Measurements from ENCODE around the gene HTT-AS.

Gene HTT-AS

DNA sequence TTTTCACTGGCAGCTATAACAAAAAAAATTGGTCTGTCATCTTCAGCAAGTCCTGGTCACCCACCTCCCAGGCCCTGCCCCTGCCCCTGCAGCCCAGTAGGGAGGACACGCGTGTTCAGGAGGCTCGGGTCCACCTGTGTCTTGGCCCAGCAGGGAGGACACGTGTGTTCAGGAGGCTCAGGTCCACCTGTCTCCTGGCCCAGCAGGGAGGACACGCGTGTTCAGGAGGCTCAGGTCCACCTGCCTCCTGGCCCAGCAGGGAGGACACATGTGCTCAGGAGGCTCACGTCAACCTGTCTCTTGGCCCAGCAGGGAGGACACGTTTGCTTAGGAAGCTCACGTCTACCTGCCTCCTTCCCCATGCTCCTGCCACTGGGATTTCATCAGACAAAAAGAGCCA, 44.9 kb downstream of the HTT-AS start:
- H3K4me3 ChIP-seq, result no peak overlapping the region
- TF ChIP-seq, protein P1, sequence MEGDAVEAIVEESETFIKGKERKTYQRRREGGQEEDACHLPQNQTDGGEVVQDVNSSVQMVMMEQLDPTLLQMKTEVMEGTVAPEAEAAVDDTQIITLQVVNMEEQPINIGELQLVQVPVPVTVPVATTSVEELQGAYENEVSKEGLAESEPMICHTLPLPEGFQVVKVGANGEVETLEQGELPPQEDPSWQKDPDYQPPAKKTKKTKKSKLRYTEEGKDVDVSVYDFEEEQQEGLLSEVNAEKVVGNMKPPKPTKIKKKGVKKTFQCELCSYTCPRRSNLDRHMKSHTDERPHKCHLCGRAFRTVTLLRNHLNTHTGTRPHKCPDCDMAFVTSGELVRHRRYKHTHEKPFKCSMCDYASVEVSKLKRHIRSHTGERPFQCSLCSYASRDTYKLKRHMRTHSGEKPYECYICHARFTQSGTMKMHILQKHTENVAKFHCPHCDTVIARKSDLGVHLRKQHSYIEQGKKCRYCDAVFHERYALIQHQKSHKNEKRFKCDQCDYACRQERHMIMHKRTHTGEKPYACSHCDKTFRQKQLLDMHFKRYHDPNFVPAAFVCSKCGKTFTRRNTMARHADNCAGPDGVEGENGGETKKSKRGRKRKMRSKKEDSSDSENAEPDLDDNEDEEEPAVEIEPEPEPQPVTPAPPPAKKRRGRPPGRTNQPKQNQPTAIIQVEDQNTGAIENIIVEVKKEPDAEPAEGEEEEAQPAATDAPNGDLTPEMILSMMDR (IDR thresholded peaks at IDR 0.05), result no peak
- H3K27ac ChIP-seq, result no peak overlapping the region
- no peak for DNase-seq (ENCODE audit: low spot score)

DNA sequence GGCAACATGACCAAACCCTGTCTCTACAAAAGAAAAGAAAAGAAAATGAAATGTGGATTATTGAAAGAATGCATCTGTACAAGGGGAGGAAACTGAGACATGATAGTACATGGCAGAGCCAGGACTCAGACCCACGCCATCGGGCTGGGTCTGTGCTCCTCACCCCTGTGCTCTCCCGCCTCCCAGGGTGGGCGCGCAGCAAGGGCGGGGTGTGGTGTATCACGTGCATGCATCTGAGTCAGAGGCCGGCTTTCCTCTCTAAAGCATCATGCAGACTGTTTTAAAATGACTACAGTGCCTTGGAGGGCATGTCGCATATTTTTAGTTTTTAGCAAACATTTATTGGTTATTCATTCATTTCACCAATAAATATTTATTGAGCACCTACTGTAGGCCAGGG, 47.8 kb downstream of the HTT-AS start:
- TF ChIP-seq, protein P1 (IDR thresholded peaks at IDR 0.05), result no peak
- no peak overlapping the region for H3K4me3 ChIP-seq
- DNase-seq (ENCODE audit: low spot score), result no peak
- no peak overlapping the region for H3K27ac ChIP-seq

DNA sequence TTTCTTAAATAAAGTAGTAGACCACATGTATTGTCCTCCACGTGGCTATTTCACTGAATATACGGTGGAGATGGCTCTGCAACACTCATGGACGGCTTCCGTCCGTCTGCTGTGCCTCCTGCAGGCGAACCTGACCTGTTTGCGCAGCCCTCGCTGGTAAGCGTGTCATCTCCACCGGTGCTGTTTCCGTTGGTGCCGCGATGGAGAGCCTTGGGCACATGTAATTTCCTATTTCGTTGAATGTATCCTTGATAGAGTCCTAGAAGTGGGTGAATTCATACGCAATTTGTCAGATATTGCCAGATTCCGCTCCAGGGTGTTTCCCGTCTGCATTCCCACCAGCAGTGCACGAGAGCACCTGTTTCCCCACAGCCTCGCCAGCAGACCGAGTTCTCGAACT, 48.5 kb downstream of the HTT-AS start:
- no peak overlapping the region for H3K4me3 ChIP-seq
- H3K27ac ChIP-seq, result no peak overlapping the region
- DNase-seq (ENCODE audit: low spot score), result no peak
- TF ChIP-seq, protein P1 (IDR thresholded peaks at IDR 0.05), result no peak

DNA sequence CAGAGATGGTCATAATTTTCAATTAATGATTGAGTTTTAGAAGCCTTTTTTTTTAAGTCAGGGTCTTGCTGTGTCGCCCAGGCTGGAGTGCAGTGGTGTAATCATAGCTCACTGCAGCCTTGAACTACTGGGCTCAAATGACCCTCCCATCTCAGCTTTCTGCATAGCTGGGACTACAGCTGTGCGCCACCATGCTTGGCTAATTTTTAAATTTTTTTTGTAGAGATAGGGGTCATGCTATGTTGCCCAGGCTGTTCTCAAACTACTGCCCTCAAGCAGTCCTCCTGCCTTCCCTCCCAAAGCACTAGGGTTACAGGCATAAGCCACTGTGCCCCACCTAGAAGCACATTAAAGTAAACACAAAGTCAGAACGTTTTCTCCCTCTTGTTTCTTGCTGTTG, 51.7 kb downstream of the HTT-AS start:
- DNase-seq (ENCODE audit: low spot score), result no peak
- Histone ChIP-seq H3K4me3 (no peak overlapping the region), H3K27ac (no peak overlapping the region)
- TF ChIP-seq, protein P1 (IDR thresholded peaks at IDR 0.05), result no peak

DNA sequence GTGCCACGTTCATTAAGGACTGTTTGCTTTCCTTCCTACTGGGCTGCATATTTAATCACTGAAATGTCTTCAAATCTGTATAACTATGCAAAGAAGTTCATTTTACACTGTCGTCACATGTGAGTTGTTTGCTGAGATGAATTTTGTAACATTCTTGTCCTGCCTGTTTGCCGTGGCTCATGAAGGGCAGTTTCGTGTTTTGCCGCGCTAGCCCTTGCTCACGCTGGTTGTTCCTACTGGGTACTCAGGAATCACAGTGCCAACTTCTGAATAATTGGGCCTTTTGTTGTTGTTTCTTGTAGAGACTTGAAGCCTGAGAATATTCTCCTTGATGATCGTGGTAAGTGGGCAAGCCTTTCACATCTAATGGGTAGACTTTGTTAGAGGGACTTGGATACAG, 52.2 kb downstream of the HTT-AS start:
- no peak overlapping the region for H3K27ac ChIP-seq
- DNase-seq (ENCODE audit: low spot score), result no peak
- TF ChIP-seq, protein P1 (IDR thresholded peaks at IDR 0.05), result no peak

DNA sequence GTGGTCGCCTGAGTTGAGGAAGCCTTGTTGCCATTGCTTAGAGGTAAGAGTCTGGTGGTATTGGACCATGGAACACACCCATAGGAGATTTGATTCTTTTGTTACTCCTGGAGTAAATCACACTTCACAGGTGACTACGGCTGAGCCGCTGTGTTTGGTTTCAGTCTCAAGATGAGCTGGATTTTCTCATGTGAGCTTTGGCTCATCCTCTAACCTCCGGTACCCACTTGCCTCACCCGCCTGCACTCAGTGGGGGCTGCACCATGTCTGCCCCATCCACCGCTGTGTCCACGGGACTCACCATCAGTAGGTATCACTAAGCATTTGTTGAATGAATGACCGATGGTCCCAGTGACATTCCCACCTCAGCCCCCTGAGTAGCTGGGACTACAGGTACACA, 52.7 kb downstream of the HTT-AS start:
- H3K4me3 ChIP-seq, result no peak overlapping the region

More for the DNA sequence above, 52.2 kb downstream of the HTT-AS start:
- no peak overlapping the region for H3K4me3 ChIP-seq

DNA sequence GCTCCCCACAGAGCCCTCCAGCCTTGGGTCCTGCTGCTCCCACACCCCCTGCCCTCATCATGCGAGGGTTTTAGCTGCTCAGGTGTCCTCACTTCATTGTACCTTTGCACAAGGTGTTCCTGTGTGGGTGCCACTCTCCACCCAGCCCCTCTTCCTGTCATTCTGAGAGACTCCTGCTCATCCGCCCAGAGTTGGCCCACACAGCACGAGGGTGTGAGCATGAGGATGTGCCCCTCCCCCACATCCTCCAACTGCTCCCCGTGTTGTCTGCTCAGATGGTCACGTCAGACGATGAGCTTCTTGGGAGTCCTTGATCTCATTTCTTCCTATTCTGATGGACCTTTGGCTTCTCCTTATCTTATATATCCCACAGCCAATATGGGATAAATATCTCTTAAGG, 53.2 kb downstream of the HTT-AS start:
- no peak overlapping the region for H3K27ac ChIP-seq
- H3K4me3 ChIP-seq, result no peak overlapping the region
- TF ChIP-seq, protein P1 (IDR thresholded peaks at IDR 0.05), result no peak
- DNase-seq (ENCODE audit: low spot score), result no peak

More for the DNA sequence above, 52.7 kb downstream of the HTT-AS start:
- DNase-seq (ENCODE audit: low spot score), result no peak
- no peak overlapping the region for H3K27ac ChIP-seq
- TF ChIP-seq, protein P1 (IDR thresholded peaks at IDR 0.05), result no peak

Data from coronary artery (tissue), 2 donors.